Astrocyte of the cerebellum (primary cell): Measurements from ENCODE around the gene KCTD17.

Experiments used
- DNase-seq: peaks from one replicate; pipeline ENCODE4 v3.0.0-alpha.2; 2011; ENCODE audit warnings: low read depth
- H3K4me3 ChIP-seq: 2 replicates; pipeline ENCODE4 v1.5.1; 2011; ENCODE audit warnings: mild to moderate bottlenecking, low read depth, low read length, moderate library complexity
- in situ Hi-C: cut with HindIII; loops from 2 replicates; pipeline ENCODE4 v1.10.0; 2017; ENCODE audit warnings: low sequenced_read_pairs
- TF ChIP-seq, protein P1 (sequence below): IDR thresholded peaks from 2 replicates; pipeline ENCODE4 v1.5.1; 2012; ENCODE audit warnings: low read length, low read depth, moderate library complexity, mild to moderate bottlenecking; ENCODE audit errors: missing control alignments

The KCTD17 gene

DNA sequence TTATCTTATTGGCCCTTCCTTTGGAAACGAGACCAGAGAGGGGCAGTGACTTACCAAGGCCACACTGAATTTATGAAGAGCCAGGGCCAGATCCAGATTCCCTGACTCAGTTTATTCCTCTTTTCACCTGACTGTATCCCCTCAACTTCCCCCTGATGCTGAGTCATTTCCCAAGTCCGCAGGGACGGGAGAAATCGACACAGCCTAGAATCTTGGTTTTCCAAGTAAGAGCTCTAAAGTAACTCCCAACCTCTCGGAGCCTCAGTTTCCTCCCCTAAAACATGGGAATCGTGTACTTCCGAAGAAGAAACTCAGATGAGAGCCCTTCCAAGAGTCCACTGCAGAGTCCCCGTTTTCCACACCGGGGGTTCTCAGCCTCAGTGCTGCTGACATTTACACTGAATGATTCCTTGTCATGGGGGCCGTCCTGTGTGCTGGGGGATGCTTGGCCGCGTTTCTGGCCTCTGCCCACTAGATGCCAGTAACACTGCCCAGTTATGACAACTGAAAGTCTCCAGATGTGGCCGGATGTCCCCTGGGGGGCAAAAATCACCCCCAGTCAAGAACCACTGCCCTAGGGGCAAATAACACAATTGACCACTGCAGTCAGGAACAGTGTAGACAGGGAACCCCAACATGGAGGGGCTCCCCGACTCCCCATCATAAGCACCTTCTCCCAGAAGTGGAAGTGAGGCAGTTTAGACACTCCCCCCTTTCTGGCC, 20.8 kb upstream of the KCTD17 start:
- in situ Hi-C loops = no loop called here
- no peak for DNase-seq
- TF ChIP-seq, protein P1, sequence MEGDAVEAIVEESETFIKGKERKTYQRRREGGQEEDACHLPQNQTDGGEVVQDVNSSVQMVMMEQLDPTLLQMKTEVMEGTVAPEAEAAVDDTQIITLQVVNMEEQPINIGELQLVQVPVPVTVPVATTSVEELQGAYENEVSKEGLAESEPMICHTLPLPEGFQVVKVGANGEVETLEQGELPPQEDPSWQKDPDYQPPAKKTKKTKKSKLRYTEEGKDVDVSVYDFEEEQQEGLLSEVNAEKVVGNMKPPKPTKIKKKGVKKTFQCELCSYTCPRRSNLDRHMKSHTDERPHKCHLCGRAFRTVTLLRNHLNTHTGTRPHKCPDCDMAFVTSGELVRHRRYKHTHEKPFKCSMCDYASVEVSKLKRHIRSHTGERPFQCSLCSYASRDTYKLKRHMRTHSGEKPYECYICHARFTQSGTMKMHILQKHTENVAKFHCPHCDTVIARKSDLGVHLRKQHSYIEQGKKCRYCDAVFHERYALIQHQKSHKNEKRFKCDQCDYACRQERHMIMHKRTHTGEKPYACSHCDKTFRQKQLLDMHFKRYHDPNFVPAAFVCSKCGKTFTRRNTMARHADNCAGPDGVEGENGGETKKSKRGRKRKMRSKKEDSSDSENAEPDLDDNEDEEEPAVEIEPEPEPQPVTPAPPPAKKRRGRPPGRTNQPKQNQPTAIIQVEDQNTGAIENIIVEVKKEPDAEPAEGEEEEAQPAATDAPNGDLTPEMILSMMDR = no peak
- H3K4me3 ChIP-seq = no peak overlapping the region

DNA sequence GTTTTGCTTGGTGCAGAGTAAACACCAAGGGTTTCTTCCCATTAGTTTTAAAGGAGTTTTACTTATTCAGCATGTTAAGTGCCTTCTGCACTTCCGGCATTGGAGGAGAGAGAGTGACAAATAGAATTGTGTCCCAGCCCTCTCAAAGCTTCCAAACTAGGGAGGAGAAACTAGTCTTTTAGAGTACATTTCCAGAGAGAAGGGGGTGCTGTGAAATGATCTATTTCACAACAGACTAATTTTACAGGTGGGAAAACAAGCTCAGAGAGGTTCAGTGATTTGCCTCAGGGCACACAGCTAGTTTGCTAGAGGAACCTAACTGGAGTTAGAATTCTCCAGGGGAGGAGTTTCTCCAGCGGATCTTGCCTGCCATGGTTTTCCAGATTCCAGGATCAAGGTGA, 19.4 kb upstream of the KCTD17 start:
- in situ Hi-C loops = no loop called here
- TF ChIP-seq, protein P1 = no peak
- H3K4me3 ChIP-seq = no peak overlapping the region
- DNase-seq = no peak

DNA sequence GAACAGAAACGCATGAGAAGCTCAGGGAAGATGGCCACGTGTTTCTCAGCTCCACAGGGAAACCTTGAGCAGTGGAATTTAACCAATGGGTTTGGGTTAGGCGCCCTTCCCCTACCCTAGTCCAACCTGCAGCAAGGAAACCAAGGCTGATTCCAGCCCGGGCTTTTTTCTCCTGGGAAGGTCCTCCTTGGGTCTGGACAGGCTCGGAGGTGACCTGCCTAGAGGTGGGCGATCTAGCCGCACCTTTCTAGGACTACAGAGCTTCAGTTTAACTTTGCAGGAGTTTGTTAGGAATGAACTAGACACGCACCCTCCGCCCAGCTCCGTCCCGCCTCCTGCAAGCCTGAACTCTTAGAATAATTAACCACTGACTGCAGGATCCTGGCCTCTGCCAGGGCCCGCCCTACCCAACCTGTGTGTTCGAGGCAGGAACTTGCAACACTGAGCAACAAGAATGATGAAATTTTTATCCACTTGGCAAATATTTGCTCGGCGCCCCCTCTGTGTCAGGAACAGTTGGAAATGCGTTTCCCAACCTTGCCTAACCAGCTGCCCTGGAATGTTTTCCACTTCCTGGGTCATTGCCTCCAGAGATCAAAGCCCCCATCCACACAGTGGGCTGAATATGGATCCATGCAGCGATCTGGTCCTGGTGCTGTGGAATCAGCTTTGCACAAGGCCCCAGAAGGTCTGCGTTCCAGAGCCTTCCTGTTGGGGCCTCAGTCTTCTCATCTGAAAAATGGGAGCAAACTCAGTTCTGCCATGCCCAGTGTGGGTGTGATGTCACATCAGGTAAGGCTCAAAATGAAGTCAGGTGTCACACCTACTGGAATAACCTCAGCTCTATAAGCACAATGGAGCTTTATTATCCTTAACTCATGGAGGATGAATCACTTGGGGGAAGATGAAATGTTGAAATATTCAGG, 18.7 kb upstream of the KCTD17 start:
- no peak for DNase-seq
- TF ChIP-seq, protein P1 = no peak
- in situ Hi-C loops = no loop called here
- H3K4me3 ChIP-seq = no peak overlapping the region

DNA sequence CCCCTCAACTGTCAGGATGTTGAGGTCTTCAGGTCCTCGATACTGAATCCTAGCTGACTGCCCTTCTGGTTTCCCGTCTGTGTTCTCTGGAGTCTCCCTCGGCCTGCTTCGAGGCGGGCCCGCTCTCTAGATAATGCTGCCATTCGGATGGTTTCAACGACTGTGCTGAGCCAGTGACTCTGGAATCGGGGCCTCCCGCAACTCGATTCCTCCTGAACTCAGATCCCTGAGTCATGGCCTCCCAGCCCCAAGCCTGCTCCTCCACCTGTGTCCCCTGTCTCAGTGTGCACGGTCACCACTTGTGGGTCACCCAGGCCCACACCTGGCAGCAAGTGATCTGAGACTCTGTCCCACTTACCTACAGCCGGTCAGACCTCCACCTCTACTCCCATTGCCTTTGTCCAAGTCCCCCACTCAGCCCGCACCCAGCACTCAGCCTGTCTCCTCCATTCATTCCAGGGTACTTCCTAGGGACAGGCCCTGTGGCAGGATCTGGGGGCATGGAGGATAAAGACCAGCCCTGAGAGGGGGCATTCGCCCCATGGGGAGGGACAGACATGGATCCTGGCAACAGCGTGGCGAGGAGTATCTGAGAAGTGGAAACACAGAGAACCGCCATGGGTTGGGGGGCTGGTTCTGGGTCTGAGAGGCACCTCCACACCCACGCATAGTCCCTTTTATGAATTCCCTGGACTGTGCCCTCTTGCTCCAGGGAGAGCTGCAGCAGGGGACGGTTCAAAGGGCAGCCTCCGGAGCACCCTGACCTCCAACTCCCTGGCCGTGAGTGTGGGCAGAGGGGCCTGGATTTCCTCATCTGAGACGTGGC, 17.7 kb upstream of the KCTD17 start:
- in situ Hi-C loops = no loop called here
- TF ChIP-seq, protein P1 = no peak
- no peak for DNase-seq
- H3K4me3 ChIP-seq = no peak overlapping the region

DNA sequence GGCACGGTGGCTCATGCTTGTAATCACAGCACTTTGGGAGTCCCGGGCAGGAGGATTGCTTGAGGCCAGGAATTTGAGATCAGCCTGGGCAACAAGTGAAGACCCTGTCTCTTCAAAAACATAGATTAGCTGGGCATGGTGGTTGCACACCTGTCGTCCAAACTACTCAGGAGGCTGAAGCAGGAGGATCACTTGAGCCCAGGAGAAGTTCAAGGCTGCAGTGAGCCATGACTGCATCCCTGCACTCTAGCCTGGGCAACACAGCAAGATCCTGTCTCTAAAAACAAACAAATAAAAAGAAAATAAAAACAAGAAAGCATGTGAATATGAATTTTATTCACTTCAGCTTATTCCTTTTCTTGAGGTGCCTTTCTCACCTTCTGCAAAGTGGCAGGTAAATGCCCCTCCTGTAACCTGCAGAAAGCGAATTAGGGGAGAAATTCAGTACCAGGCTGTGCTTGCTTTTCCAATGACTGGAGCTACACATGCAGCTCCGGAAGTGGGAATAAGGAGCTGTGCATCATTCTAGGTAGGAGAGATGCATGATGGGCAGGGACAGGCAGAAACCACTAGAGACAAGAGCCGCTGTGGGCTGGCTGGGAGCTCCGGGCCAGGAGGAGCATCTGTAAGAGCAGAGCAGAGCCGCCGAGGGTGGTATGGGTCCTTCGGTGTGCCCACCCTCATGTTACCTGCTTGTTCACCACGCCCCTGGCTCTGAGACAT, 14.7 kb upstream of the KCTD17 start:
- DNase-seq = no peak
- H3K4me3 ChIP-seq = no peak overlapping the region
- in situ Hi-C loops = no loop called here
- TF ChIP-seq, protein P1 = no peak

DNA sequence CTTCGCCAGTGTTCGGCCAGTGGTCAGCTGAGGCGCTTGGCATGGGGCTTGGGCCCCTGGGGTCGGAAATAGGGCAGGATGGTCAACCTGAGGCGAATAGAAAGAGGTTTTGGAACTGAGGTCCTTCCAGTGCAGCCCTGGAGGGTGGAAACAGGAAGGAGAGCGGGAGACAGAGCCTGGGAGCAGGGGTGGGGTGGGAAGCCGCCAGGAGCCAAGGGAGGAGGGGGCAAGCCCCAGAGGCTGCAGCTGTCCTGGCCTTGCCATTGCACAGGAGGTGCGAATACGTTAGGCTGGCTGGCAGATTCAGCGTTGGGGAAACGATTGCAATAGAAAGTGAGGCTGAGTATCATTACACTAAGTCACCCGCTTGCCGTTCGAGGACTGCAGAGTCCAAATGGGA, 13.9 kb upstream of the KCTD17 start:
- DNase-seq = no peak
- TF ChIP-seq, protein P1 = no peak
- no peak overlapping the region for H3K4me3 ChIP-seq
- in situ Hi-C loops = no loop called here
